GM21447 (cell line): ENCODE measurements around the gene INTS3.
"Not testable (repeated sequence)": the region's sequence is repeated elsewhere in the genome, so short reads cannot be mapped to it uniquely, and the experiment has no call there.

Source experiments
- ATAC-seq: cut with Tn5 transposase; IDR thresholded peaks from one replicate; pipeline ENCODE4 v1.9.1; 2021; ENCODE audit not compliant: unreplicated experiment

INTS3 gene

GRCh38 chr1:153752072-153752471 lies 24.2 kb downstream of the INTS3 start:
- no peak for ATAC-seq

GRCh38 chr1:153752571-153753195 lies 24.8 kb downstream of the INTS3 start:
- ATAC-seq: no peak

- no peak for ATAC-seq
Observed at GRCh38 chr1:153754266-153754665, 26.4 kb downstream of the INTS3 start.

- ATAC-seq: no peak
Observed at GRCh38 chr1:153760440-153760839, 32.6 kb downstream of the INTS3 start.

GRCh38 chr1:153763365-153764225 lies 35.7 kb downstream of the INTS3 start:
- ATAC-seq: no peak

GRCh38 chr1:153764310-153764709 lies 36.5 kb downstream of the INTS3 start:
- ATAC-seq: no peak

- not testable (repeated sequence) for ATAC-seq
Observed at GRCh38 chr1:153766663-153767062, 38.8 kb downstream of the INTS3 start.

GRCh38 chr1:153767519-153767918 lies 39.7 kb downstream of the INTS3 start:
- no peak for ATAC-seq

- no peak for ATAC-seq
Observed at GRCh38 chr1:153768316-153769181, 40.7 kb downstream of the INTS3 start.

GRCh38 chr1:153769221-153769620 lies 41.4 kb downstream of the INTS3 start:
- no peak for ATAC-seq

GRCh38 chr1:153770797-153771196 lies 42.9 kb downstream of the INTS3 start:
- ATAC-seq: no peak

- ATAC-seq: no peak
Observed at GRCh38 chr1:153771261-153771660, 43.4 kb downstream of the INTS3 start.

- ATAC-seq: no peak
Observed at GRCh38 chr1:153771841-153772593, 44.2 kb downstream of the INTS3 start.

GRCh38 chr1:153773096-153773921 lies 45.5 kb downstream of the INTS3 start:
- no peak for ATAC-seq

GRCh38 chr1:153774026-153774595 lies 46.3 kb downstream of the INTS3 start:
- no peak for ATAC-seq

- ATAC-seq: peak; percentile 18
Observed at GRCh38 chr1:153774780-153775457, 47.1 kb downstream of the INTS3 start, which contains the start of gene SLC27A3. Gene SLC27A3, plus strand, starts transcription at chr1:153775407. Its CDS starts 91 bp downstream, at chr1:153775498.

GRCh38 chr1:153775458-153776327 lies 47.8 kb downstream of the INTS3 start:
- ATAC-seq: peak; percentile 48

- no peak for ATAC-seq
Observed at GRCh38 chr1:153776352-153776751, 48.5 kb downstream of the INTS3 start.
